Activated B cell treated with CpG ODN at 0.5 μM for 24 hours (primary cell): ENCODE results near the gene AGAP1. TPM values are rescaled to one million over a fixed set of nuclear protein-coding genes. Genes with fewer than 3 reads are reported as not detected.

ENCODE experiments used
- ATAC-seq: fragments of 200-7000 bp; cut with Tn5 transposase; one replicate; pipeline ENCODE4 v1.10.0; 2021; ENCODE audit warnings: low read depth, mild to moderate bottlenecking, moderate library complexity
- CTCF ChIA-PET: fragments of 350-600 bp; sonication (Branson Sonifier 250); formaldehyde crosslinking; loops from one replicate; lab custom pipeline; 2021; ENCODE audit warnings: antibody characterized with exemption; lab: Charles Lee
- POLR2A ChIA-PET: fragments of 350-600 bp; sonication (Branson Sonifier 250); formaldehyde crosslinking; loops from one replicate; lab custom pipeline; 2021; ENCODE audit warnings: antibody characterized with exemption; lab: Charles Lee
- DNase-seq: peaks from one replicate; pipeline ENCODE4 v3.0.0; 2022
- H3K27ac Mint-ChIP-seq: one replicate; pipeline ENCODE4 v1.8.0; 2020; ENCODE audit warnings: mixed read lengths
- H3K27me3 Mint-ChIP-seq: one replicate; pipeline ENCODE4 v1.8.0; 2021; ENCODE audit warnings: mixed read lengths
- H3K36me3 Mint-ChIP-seq: one replicate; pipeline ENCODE4 v1.8.0; 2021; ENCODE audit warnings: low read depth, mixed read lengths
- H3K4me1 Mint-ChIP-seq: one replicate; pipeline ENCODE4 v1.8.0; 2021; ENCODE audit warnings: mixed read lengths
- H3K4me3 Mint-ChIP-seq: one replicate; pipeline ENCODE4 v1.8.0; 2020; ENCODE audit warnings: mild to moderate bottlenecking, mixed read lengths
- H3K9me3 Mint-ChIP-seq: one replicate; pipeline ENCODE4 v1.8.0; 2020; ENCODE audit warnings: mixed read lengths
- CTCF ChIP-seq: fragments of 200-600 bp; IDR thresholded peaks from one replicate; pipeline ENCODE4 v1.8.0; 2022; ENCODE audit warnings: antibody characterized with exemption, mild to moderate bottlenecking
- intact Hi-C: fragments of 100-400 bp; cut with micrococcal nuclease; formaldehyde crosslinking; loops from one replicate; pipeline ENCODE4 v1.15.1; 2024
- total RNA-seq: library from RNA; stranded (reverse); gene quantifications from 2 replicates; pipeline ENCODE4 v1.2.3, GENCODE V29; 2022

Gene AGAP1
- total RNA-seq, 1 donor from 2014 or later = not detected

GRCh38 chr2:235835810-235836209, 342.0 kb downstream of the AGAP1 start:
- no peaks in the 10 kb centered on the region for H3K4me1 Mint-ChIP-seq
- no peak for DNase-seq
- no peak for TF ChIP-seq CTCF
- no peak overlapping the region for H3K27ac Mint-ChIP-seq
- POLR2A ChIA-PET = no interaction called here
- no peak overlapping the region for H3K4me3 Mint-ChIP-seq
- intact Hi-C loops = no loop called here
- CTCF ChIA-PET = no interaction called here
- peaks cover 3% of the 10 kb centered on the region for H3K9me3 Mint-ChIP-seq
- H3K27me3 Mint-ChIP-seq = no peaks in the 10 kb centered on the region
- ATAC-seq = no peak
- H3K36me3 Mint-ChIP-seq = no peaks in the 10 kb centered on the region

- ATAC-seq (no peak), DNase-seq (no peak)
- CTCF ChIA-PET = no interaction called here
- H3K9me3 Mint-ChIP-seq = peaks cover 3% of the 10 kb centered on the region
- H3K4me3 Mint-ChIP-seq = no peak overlapping the region
- H3K27me3 Mint-ChIP-seq = no peaks in the 10 kb centered on the region
- intact Hi-C loops = no loop called here
- no peak overlapping the region for H3K27ac Mint-ChIP-seq
- TF ChIP-seq CTCF = no peak
- H3K4me1 Mint-ChIP-seq = no peaks in the 10 kb centered on the region
- POLR2A ChIA-PET = no interaction called here
- H3K36me3 Mint-ChIP-seq = no peaks in the 10 kb centered on the region
These were observed 342.7 kb downstream of the AGAP1 start for GRCh38 chr2:235836491-235836911.

- Mint-ChIP-seq H3K9me3 (no peaks in the 10 kb centered on the region), H3K4me1 (no peaks in the 10 kb centered on the region), H3K4me3 (no peak overlapping the region), H3K36me3 (no peaks in the 10 kb centered on the region), H3K27ac (no peak overlapping the region), H3K27me3 (no peaks in the 10 kb centered on the region)
- intact Hi-C loops = no loop called here
- POLR2A ChIA-PET = no interaction called here
- no peak for DNase-seq
- CTCF ChIA-PET = no interaction called here
- TF ChIP-seq CTCF = no peak
- no peak for ATAC-seq
These were observed 345.4 kb downstream of the AGAP1 start for GRCh38 chr2:235839226-235839625.

GRCh38 chr2:235839974-235840373, 346.1 kb downstream of the AGAP1 start:
- Mint-ChIP-seq H3K4me3 (no peak overlapping the region), H3K4me1 (no peaks in the 10 kb centered on the region), H3K9me3 (no peaks in the 10 kb centered on the region), H3K27me3 (no peaks in the 10 kb centered on the region), H3K27ac (no peak overlapping the region), H3K36me3 (no peaks in the 10 kb centered on the region)
- DNase-seq (no peak), ATAC-seq (no peak)
- ChIA-PET CTCF (no interaction called here), POLR2A (no interaction called here)
- TF ChIP-seq CTCF = no peak
- intact Hi-C loops = no loop called here

GRCh38 chr2:235841863-235842262, 348.0 kb downstream of the AGAP1 start:
- ChIA-PET POLR2A (interaction anchor here (0.6 kb wide), 1 partner anchor 1602 kb away, joined by 5 read pairs; no protein-coding TSS in a partner anchor), CTCF (no interaction called here)
- Mint-ChIP-seq H3K36me3 (no peaks in the 10 kb centered on the region), H3K9me3 (no peaks in the 10 kb centered on the region), H3K4me3 (no peak overlapping the region), H3K27ac (no peak overlapping the region), H3K4me1 (no peaks in the 10 kb centered on the region), H3K27me3 (no peaks in the 10 kb centered on the region)
- ATAC-seq = no peak
- no peak for TF ChIP-seq CTCF
- no peak for DNase-seq
- intact Hi-C loops = no loop called here
